Sigmoid colon (tissue), 4 donors: ENCODE results near the gene PRAME.

Experiments
- POLR2A ChIP-seq, 2 donors: fragments of 450-650 bp; IDR thresholded peaks; one replicate each; pipeline ENCODE4 v1.6.1; 2016; ENCODE audit warnings: antibody characterized with exemption in 2 of 2, mild to moderate bottlenecking in 2 of 2, moderate library complexity in 2 of 2
- POLR2AphosphoS5 ChIP-seq, 4 donors: sonication (generic); formaldehyde crosslinking; IDR thresholded peaks; one replicate each; pipeline ENCODE4 v1.6.1; 2017; ENCODE audit warnings: antibody characterized with exemption in 4 of 4
- TF ChIP-seq, protein P1 (sequence below), 4 experiments: fragments of 450-650 bp in 3 of 4; fragments of 200-600 bp in 1 of 4; IDR thresholded peaks; one replicate each; pipeline ENCODE4 v1.5.1; 2016 to 2019; ENCODE audit warnings: antibody characterized with exemption in 4 of 4, mild to moderate bottlenecking in 3 of 4, moderate library complexity in 2 of 4

DNA sequence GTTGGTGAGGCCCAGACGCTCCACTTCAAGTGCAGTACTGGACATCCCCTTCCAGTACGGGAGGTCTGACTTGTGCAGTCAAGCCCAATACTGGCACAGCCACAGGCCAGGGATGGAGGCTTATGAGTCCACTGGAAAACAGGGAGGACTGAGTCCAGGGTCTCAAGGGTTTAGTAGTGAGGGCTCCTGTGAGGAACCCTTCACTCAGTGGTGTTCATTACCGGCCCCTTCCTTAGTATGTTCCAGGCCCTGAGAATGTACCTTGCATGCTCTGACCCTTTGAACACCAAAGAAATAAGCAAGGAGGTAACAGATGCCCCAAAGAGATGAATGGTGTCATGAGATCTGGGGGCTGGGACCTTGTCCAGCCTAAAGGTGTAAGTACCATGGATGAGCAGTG lies 11.8 kb downstream of the PRAME start:
- TF ChIP-seq POLR2A (IDR thresholded peaks at IDR 0.05) (no peak), POLR2AphosphoS5 (IDR thresholded peaks at IDR 0.05) (no peak)
- TF ChIP-seq, protein P1, sequence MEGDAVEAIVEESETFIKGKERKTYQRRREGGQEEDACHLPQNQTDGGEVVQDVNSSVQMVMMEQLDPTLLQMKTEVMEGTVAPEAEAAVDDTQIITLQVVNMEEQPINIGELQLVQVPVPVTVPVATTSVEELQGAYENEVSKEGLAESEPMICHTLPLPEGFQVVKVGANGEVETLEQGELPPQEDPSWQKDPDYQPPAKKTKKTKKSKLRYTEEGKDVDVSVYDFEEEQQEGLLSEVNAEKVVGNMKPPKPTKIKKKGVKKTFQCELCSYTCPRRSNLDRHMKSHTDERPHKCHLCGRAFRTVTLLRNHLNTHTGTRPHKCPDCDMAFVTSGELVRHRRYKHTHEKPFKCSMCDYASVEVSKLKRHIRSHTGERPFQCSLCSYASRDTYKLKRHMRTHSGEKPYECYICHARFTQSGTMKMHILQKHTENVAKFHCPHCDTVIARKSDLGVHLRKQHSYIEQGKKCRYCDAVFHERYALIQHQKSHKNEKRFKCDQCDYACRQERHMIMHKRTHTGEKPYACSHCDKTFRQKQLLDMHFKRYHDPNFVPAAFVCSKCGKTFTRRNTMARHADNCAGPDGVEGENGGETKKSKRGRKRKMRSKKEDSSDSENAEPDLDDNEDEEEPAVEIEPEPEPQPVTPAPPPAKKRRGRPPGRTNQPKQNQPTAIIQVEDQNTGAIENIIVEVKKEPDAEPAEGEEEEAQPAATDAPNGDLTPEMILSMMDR (IDR thresholded peaks at IDR 0.05), result no peak
